ENCODE data around the gene AMBP.

The AMBP gene

GRCh38 chr9:114055894-114056293 is 22.2 kb downstream of the AMBP start:
- no peaks in the 10 kb centered on the region for H4K20me1 ChIP-seq (ENCODE audit: control insufficient read depth, insufficient read depth, low read depth, low read length)
- no peaks in the 10 kb centered on the region for H3K9me3 ChIP-seq (ENCODE audit: control insufficient read depth, insufficient read depth, low read length)
- H3K4me3 ChIP-seq (ENCODE audit: low read length) = no peak overlapping the region
- H3K27me3 ChIP-seq (ENCODE audit: control insufficient read depth, low read length) = no peaks in the 10 kb centered on the region
- no peak overlapping the region for H3K27ac ChIP-seq (ENCODE audit: low read depth, low read length)
- H3K4me1 ChIP-seq (ENCODE audit: control insufficient read depth, low read length) = no peaks in the 10 kb centered on the region
- H3F3A ChIP-seq (ENCODE audit: control insufficient read depth, insufficient read depth) = no peaks in the 10 kb centered on the region
- H3K36me3 ChIP-seq (ENCODE audit: control insufficient read depth, low read length) = no peaks in the 10 kb centered on the region
- H3K4me2 ChIP-seq (ENCODE audit: low read length) = no peak overlapping the region
- no peaks in the 10 kb centered on the region for H3K9me2 ChIP-seq (replicated peaks; ENCODE audit: control insufficient read depth, low read length)
- no peaks in the 10 kb centered on the region for H3K79me2 ChIP-seq (ENCODE audit: control insufficient read depth, low read length)
- TF ChIP-seq EZH2phosphoT487 (IDR thresholded peaks at IDR 0.05; ENCODE audit: borderline replicate concordance, low read length) = no peak
- TF ChIP-seq CTCF (IDR thresholded peaks at IDR 0.05; ENCODE audit: low read depth, low read length, poor library complexity, severe bottlenecking) = no peak

GRCh38 chr9:114055061-114055460 is 23.0 kb downstream of the AMBP start:
- Histone ChIP-seq H3F3A (ENCODE audit: control insufficient read depth, insufficient read depth) (no peaks in the 10 kb centered on the region), H3K79me2 (ENCODE audit: control insufficient read depth, low read length) (no peaks in the 10 kb centered on the region), H3K9me3 (ENCODE audit: control insufficient read depth, insufficient read depth, low read length) (no peaks in the 10 kb centered on the region), H3K4me2 (ENCODE audit: low read length) (no peak overlapping the region), H3K4me1 (ENCODE audit: control insufficient read depth, low read length) (no peaks in the 10 kb centered on the region), H3K27me3 (ENCODE audit: control insufficient read depth, low read length) (no peaks in the 10 kb centered on the region), H3K27ac (ENCODE audit: low read depth, low read length) (no peak overlapping the region), H3K4me3 (ENCODE audit: low read length) (no peak overlapping the region), H3K36me3 (ENCODE audit: control insufficient read depth, low read length) (no peaks in the 10 kb centered on the region), H4K20me1 (ENCODE audit: control insufficient read depth, insufficient read depth, low read depth, low read length) (no peaks in the 10 kb centered on the region), H3K9me2 (replicated peaks; ENCODE audit: control insufficient read depth, low read length) (no peaks in the 10 kb centered on the region)
- TF ChIP-seq EZH2phosphoT487 (IDR thresholded peaks at IDR 0.05; ENCODE audit: borderline replicate concordance, low read length) (no peak), CTCF (IDR thresholded peaks at IDR 0.05; ENCODE audit: low read depth, low read length, poor library complexity, severe bottlenecking) (no peak)

- Histone ChIP-seq H3F3A (ENCODE audit: control insufficient read depth, insufficient read depth) (no peaks in the 10 kb centered on the region), H3K4me1 (ENCODE audit: control insufficient read depth, low read length) (no peaks in the 10 kb centered on the region), H3K4me3 (ENCODE audit: low read length) (no peak overlapping the region), H3K9me3 (ENCODE audit: control insufficient read depth, insufficient read depth, low read length) (no peaks in the 10 kb centered on the region), H3K9me2 (replicated peaks; ENCODE audit: control insufficient read depth, low read length) (no peaks in the 10 kb centered on the region), H3K27ac (ENCODE audit: low read depth, low read length) (no peak overlapping the region), H3K4me2 (ENCODE audit: low read length) (no peak overlapping the region), H3K79me2 (ENCODE audit: control insufficient read depth, low read length) (no peaks in the 10 kb centered on the region), H3K27me3 (ENCODE audit: control insufficient read depth, low read length) (no peaks in the 10 kb centered on the region), H4K20me1 (ENCODE audit: control insufficient read depth, insufficient read depth, low read depth, low read length) (no peaks in the 10 kb centered on the region), H3K36me3 (ENCODE audit: control insufficient read depth, low read length) (no peaks in the 10 kb centered on the region)
- TF ChIP-seq EZH2phosphoT487 (IDR thresholded peaks at IDR 0.05; ENCODE audit: borderline replicate concordance, low read length) (no peak), CTCF (IDR thresholded peaks at IDR 0.05; ENCODE audit: low read depth, low read length, poor library complexity, severe bottlenecking) (no peak)
These were observed 23.9 kb downstream of the AMBP start for GRCh38 chr9:114054191-114054690.

Measured in DOHH2 (cell line).